ENCODE measurements around the gene FPGS. TPM values are rescaled to one million over a fixed set of nuclear protein-coding genes. Genes with fewer than 3 reads are reported as not detected.
A peak's percentile ranks its signal among the peaks of the same experiment; 100 is the strongest.

FPGS gene
- total RNA-seq, 4 donors from 2014 or later: 38.2 to 52.0 (median 47.0) TPM

GRCh38 chr9:127853312-127854183 is 50.9 kb downstream of the FPGS start:
- Histone ChIP-seq H3K4me1 (peaks cover 10 to 73% (median 18%) of the 10 kb centered on the region in 3 donors), H3K4me3 (peak overlapping the region; percentile 29 to 68 (median 55)), H3K36me3 (peaks cover 0 to 4% (median 0%) of the 10 kb centered on the region in 3 donors), H3K27ac (peak overlapping the region; percentile 73 to 92 (median 84)), H3K27me3 (no peaks in the 10 kb centered on the region), H3K9me3 (peaks cover 0 to 15% (median 5%) of the 10 kb centered on the region in 3 donors)
- TF ChIP-seq, protein P1, sequence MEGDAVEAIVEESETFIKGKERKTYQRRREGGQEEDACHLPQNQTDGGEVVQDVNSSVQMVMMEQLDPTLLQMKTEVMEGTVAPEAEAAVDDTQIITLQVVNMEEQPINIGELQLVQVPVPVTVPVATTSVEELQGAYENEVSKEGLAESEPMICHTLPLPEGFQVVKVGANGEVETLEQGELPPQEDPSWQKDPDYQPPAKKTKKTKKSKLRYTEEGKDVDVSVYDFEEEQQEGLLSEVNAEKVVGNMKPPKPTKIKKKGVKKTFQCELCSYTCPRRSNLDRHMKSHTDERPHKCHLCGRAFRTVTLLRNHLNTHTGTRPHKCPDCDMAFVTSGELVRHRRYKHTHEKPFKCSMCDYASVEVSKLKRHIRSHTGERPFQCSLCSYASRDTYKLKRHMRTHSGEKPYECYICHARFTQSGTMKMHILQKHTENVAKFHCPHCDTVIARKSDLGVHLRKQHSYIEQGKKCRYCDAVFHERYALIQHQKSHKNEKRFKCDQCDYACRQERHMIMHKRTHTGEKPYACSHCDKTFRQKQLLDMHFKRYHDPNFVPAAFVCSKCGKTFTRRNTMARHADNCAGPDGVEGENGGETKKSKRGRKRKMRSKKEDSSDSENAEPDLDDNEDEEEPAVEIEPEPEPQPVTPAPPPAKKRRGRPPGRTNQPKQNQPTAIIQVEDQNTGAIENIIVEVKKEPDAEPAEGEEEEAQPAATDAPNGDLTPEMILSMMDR (IDR thresholded peaks at IDR 0.05): no peak
- no peak for TF ChIP-seq POLR2A (IDR thresholded peaks at IDR 0.05)
- no peak for DNase-seq
- intact Hi-C loops (cut with DNase I): no loop called here
- WGBS, 2 donors: 36 to 60% methylated on average over 7 to 8 of the region's 13 CpGs

GRCh38 chr9:127854184-127854806 is 51.6 kb downstream of the FPGS start, which contains the start of gene ENG:
Gene ENG, minus strand, starts transcription at chr9:127854658. Its CDS starts 303 bp downstream, at chr9:127854355.
- Histone ChIP-seq H3K27ac (peak within 1 kb of the TSS; percentile 73 to 92 (median 84)), H3K4me3 (peak within 1 kb of the TSS; percentile 29 to 68 (median 55)), H3K9me3 (peaks cover 0 to 7% (median 2%) of the 10 kb centered on the region in 3 donors), H3K4me1 (peaks cover 10 to 80% (median 18%) of the 10 kb centered on the region in 3 donors), H3K36me3 (peaks cover 0 to under 1% (median 0%) of the 10 kb centered on the region in 3 donors), H3K27me3 (no peaks in the 10 kb centered on the region)
- peak in 2 of 4 donors; percentile 29 to 36 for TF ChIP-seq POLR2A (IDR thresholded peaks at IDR 0.05)
- TF ChIP-seq, protein P1 (IDR thresholded peaks at IDR 0.05): no peak
- 27% methylated on average over 3 of the region's 37 CpGs; no CpG with 5 or more reads in 1 of the 2 donors for WGBS, 2 donors
- no peak for DNase-seq
- intact Hi-C loops (cut with DNase I): no loop called here

DNA sequence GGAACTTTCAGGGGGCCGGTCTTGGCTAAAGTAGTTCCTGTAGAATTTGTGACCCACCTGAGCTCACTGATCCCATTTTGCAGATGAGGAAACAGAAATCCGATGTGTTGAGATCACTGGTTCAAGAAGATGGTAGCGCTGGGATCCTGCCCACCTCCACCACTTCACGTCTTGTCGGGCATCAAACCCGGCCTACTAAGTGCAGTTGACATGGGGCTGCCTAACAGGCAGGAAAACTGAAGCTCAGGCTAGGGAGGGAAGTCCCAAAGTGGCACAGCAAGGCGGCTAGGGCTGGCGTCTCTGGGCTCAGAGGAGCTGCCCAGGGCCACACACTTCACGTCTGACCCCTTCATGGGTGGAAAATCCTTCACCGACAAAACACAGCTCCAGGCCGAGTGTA is 52.3 kb downstream of the FPGS start:
- TF ChIP-seq, protein P1 (IDR thresholded peaks at IDR 0.05): no peak
- TF ChIP-seq POLR2A (IDR thresholded peaks at IDR 0.05): no peak
- peak overlapping the region in 3 of 4 donors; percentile 50 to 68 (median 60) for H3K4me3 ChIP-seq
- no peaks in the 10 kb centered on the region for H3K36me3 ChIP-seq
- peaks cover 0 to under 1% (median 0%) of the 10 kb centered on the region in 3 donors for H3K9me3 ChIP-seq
- peaks cover 10 to 82% (median 18%) of the 10 kb centered on the region in 3 donors for H3K4me1 ChIP-seq
- no peaks in the 10 kb centered on the region for H3K27me3 ChIP-seq
- intact Hi-C loops (cut with DNase I): no loop called here
- H3K27ac ChIP-seq: peak overlapping the region; percentile 73 to 92 (median 84)
- DNase-seq: no peak
- WGBS, 2 donors: 62 to 68% methylated on average over 5 to 7 of the region's 11 CpGs

- intact Hi-C loops (cut with DNase I): no loop called here
Observed at GRCh38 chr9:127855522-127855921, 52.8 kb downstream of the FPGS start.

More at GRCh38 chr9:127855522-127855921, 52.8 kb downstream of the FPGS start:
- H3K27ac ChIP-seq: peak overlapping the region in 2 of 4 donors; percentile 24 to 90
- no peaks in the 10 kb centered on the region for H3K27me3 ChIP-seq
- DNase-seq: no peak
- no peak overlapping the region for H3K4me3 ChIP-seq
- no peaks in the 10 kb centered on the region for H3K36me3 ChIP-seq
- 93% methylated on average over 5 of the region's 5 CpGs for WGBS, 2 donors
- H3K9me3 ChIP-seq: no peaks in the 10 kb centered on the region
- TF ChIP-seq, protein P1 (IDR thresholded peaks at IDR 0.05): no peak
- no peak for TF ChIP-seq POLR2A (IDR thresholded peaks at IDR 0.05)
- peaks cover 10 to 82% (median 18%) of the 10 kb centered on the region in 3 donors for H3K4me1 ChIP-seq
